Small intestine (tissue), 7 donors: Measurements from ENCODE around the gene HDGFL2. TPM values are rescaled to one million over a fixed set of nuclear protein-coding genes. Genes with fewer than 3 reads are reported as not detected.

Experiments
- DNase-seq, 2 donors: peaks; one replicate each; pipeline versions ENCODE4 v3.0.0 to v3.0.0-alpha.2; 2013
- FAIRE-seq: peaks from 2 replicates; lab custom pipeline; 2012; peaks lifted over from hg19 to GRCh38; lab: Jason Lieb, UNC
- H3K27ac ChIP-seq, 3 donors: one replicate each; pipeline ENCODE4 v1.5.1; 2013; ENCODE audit warnings: low read length in 2 of 3, mild to moderate bottlenecking in 2 of 3, control low read depth in 1 of 3, inconsistent platforms in 1 of 3, low read depth in 1 of 3, moderate library complexity in 1 of 3
- H3K27me3 ChIP-seq, 3 donors: one replicate each; pipeline ENCODE4 v1.6.1; 2013; ENCODE audit warnings: low read length in 3 of 3, inconsistent platforms in 1 of 3; ENCODE audit not compliant: control insufficient read depth in 3 of 3, insufficient read depth in 3 of 3
- H3K36me3 ChIP-seq, 3 donors: one replicate each; pipeline ENCODE4 v1.6.1; 2013; ENCODE audit warnings: low read length in 3 of 3, inconsistent platforms in 1 of 3, low read depth in 1 of 3, mild to moderate bottlenecking in 1 of 3, moderate library complexity in 1 of 3; ENCODE audit not compliant: control insufficient read depth in 3 of 3, insufficient read depth in 2 of 3
- H3K4me1 ChIP-seq, 3 donors: one replicate each; pipeline ENCODE4 v1.6.1; 2013; ENCODE audit warnings: low read length in 2 of 3, inconsistent platforms in 1 of 3, low read depth in 1 of 3, mild to moderate bottlenecking in 1 of 3, moderate library complexity in 1 of 3; ENCODE audit not compliant: control insufficient read depth in 3 of 3, insufficient read depth in 2 of 3
- H3K4me3 ChIP-seq, 3 donors: one replicate each; pipeline ENCODE4 v1.5.1; 2013; ENCODE audit warnings: low read length in 3 of 3, control low read depth in 1 of 3, inconsistent platforms in 1 of 3, low read depth in 1 of 3, mild to moderate bottlenecking in 1 of 3, moderate library complexity in 1 of 3
- H3K9me3 ChIP-seq, 2 donors: one replicate each; pipeline ENCODE4 v1.6.1; 2013; ENCODE audit warnings: low read depth in 1 of 2, low read length in 1 of 2; ENCODE audit not compliant: control insufficient read depth in 2 of 2, insufficient read depth in 1 of 2
- WGBS, 3 donors: extraction: QIAGEN DNeasy Blood & Tissue Kit; methylation state at CpG; one replicate each; pipeline ENCODE4 v1.1.7; 2013; 5-methylcytosine and 5-hydroxymethylcytosine counted together
- polyA plus RNA-seq, 4 donors: library from polyadenylated mRNA; stranded (reverse) in 3 of 4; unstranded in 1 of 4; fragments of 200-250 nt in 3 of 4; fragments of 120-200 nt in 1 of 4; gene quantifications; one replicate each; pipeline versions ENCODE4 v1.2.1 to v1.2.3, GENCODE V29; 2013
- donor health status: healthy with polysubstance abuse.
- donor health status: control.
- donor health status: control.
- donor health status: Bipolar disorder and iron deficiency.
- donor health status: healthy.

HDGFL2 gene
- polyA plus RNA-seq, 4 donors = 18.4 to 40.2 (median 28.5) TPM

DNA sequence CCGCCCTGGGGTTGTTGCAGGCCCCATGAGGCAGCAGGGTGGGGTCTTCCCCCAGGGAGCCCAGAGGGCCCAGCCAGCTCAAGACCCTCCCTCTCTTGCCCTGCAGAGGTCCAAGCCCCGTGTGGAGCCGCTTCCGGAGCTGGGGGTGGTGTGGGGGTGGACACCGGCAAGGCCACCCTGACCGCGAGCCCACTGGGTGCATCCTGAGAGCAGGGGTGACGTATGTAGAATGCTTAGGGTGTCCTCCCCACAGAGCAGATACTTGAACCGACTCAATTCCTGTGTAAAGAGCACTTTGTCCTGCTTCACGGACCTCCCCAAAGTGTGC, 29.3 kb upstream of the HDGFL2 start:
- FAIRE-seq (no peak), DNase-seq (no peak)
- WGBS, 3 donors = 85 to 89% (median 89%) methylated on average over 9 to 10 of the region's 10 CpGs
- no peaks in the 10 kb centered on the region for H3K9me3 ChIP-seq
- no peaks in the 10 kb centered on the region for H3K27me3 ChIP-seq
- H3K36me3 ChIP-seq = peaks cover 20 to 72% (median 20%) of the 10 kb centered on the region in 3 donors
- no peak overlapping the region for H3K4me3 ChIP-seq
- no peaks in the 10 kb centered on the region for H3K4me1 ChIP-seq
- H3K27ac ChIP-seq = no peak overlapping the region

DNA sequence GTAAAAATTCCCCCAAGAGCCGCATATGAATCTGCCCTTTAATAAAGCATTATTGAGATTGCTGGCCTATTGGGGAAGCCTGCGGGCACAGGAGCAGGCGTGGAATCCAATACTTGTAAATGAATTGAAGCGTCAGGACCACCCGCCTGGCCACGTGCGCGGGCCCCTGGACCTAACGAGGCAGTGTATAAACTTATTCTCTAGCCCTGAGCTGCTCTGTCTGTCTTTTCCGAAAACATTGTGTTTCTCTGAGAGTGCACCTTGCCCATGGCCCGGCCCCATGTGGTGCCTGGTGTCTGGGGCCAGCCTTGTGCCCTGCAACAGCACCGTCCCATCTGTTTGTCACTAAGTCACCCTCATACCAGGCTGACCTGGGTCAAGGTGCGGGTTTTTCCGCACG, 28.9 kb upstream of the HDGFL2 start:
- Histone ChIP-seq H3K4me3 (no peak overlapping the region), H3K9me3 (no peaks in the 10 kb centered on the region), H3K27ac (no peak overlapping the region), H3K36me3 (peaks cover 20 to 76% (median 22%) of the 10 kb centered on the region in 3 donors), H3K4me1 (no peaks in the 10 kb centered on the region), H3K27me3 (no peaks in the 10 kb centered on the region)
- WGBS, 3 donors = 90 to 95% (median 92%) methylated on average over 15 of the region's 15 CpGs
- FAIRE-seq (no peak), DNase-seq (no peak)

DNA sequence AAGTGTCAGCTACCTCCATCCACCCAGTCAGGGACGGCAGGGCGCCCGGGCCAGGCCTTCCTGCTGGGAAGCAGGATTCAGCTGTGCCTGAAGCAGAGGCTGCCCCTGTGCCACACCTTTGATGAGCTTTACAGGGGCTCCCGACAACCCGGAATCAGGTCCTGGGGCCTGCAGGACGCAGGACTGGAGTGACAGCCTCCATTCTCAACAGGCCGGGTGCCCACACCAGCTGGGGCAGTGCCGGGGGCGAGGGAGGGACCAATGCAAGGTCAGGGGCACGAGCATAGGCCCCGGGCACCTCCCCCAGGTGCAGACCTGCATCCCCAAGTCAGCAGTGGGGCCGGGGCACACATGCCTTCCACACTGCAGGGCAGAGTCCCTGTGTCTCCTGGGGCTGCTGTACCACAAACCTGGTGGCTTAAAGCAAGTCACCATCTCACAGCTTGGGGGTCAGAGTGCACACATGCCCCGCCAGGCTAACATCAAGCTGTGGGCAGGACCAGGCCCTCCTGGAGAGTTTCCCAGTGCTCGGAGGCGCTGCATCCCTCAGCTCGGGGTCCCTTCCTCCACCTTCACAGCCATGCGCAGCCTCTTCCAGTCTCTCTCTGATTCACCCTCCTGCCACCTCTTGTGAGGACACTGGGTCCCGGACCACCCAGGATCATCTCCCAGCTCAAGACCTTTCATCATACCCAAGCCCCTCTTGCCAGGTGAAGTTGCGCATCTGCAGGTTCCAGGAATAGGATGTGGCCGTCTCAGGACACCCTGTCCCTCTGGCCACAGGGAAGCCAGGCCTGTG, 27.9 kb upstream of the HDGFL2 start:
- 79 to 84% (median 79%) methylated on average over 20 of the region's 20 CpGs for WGBS, 3 donors
- DNase-seq (no peak), FAIRE-seq (no peak)
- Histone ChIP-seq H3K4me1 (no peaks in the 10 kb centered on the region), H3K36me3 (peaks cover 20 to 86% (median 22%) of the 10 kb centered on the region in 3 donors), H3K4me3 (no peak overlapping the region), H3K27ac (no peak overlapping the region), H3K9me3 (no peaks in the 10 kb centered on the region), H3K27me3 (no peaks in the 10 kb centered on the region)

DNA sequence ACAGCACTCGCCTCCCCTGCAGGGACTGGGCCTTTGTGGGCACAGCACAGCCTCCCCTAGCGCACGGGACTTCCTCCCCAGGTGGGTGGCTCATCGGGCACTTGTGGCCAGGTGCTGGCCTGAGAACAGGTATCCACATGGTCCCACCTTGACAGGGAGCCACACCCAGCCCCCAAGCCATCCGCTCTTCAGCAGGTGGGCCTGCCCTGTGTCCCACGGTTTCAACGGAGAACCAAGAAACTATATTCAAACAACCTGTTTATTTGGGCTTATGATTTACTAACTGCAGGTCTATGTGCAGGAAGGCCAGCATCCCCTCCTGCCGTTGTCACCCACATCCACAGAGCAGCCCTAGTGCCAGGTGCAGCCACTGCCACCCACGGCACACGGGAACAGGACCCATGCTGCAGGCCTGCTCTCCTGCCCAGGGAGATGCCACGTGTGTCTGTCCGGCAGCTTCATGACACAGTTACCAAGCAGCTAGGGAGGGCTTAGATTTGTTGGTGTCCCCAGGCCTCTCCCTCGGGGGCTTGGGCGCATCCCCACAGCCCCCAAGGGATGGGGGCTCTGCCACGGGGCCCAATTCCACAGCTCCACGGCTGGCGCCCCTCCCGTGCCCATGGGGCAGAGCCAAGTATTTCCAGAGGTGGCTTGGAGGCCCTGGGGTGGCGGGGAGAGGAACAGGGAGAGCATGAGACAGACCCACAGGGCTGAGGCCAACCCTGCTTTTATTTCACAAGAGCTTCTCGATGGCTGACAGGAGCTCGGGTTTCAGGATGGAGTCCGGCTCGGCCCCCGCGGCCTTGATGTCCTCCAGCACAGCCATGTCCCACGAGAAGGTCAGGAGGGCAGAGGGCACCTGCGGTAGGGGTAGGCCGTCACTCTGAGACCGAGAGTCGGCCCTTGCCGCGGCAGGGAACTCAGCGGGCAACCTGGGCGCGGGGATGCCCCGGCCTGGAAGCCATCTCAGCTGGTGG, 27.0 kb upstream of the HDGFL2 start:
- 81 to 84% (median 83%) methylated on average over 36 of the region's 36 CpGs for WGBS, 3 donors
- Histone ChIP-seq H3K4me3 (no peak overlapping the region), H3K27ac (no peak overlapping the region), H3K36me3 (peaks cover 21 to 89% (median 22%) of the 10 kb centered on the region in 3 donors), H3K4me1 (no peaks in the 10 kb centered on the region), H3K9me3 (no peaks in the 10 kb centered on the region), H3K27me3 (no peaks in the 10 kb centered on the region)
- DNase-seq (no peak), FAIRE-seq (no peak)

DNA sequence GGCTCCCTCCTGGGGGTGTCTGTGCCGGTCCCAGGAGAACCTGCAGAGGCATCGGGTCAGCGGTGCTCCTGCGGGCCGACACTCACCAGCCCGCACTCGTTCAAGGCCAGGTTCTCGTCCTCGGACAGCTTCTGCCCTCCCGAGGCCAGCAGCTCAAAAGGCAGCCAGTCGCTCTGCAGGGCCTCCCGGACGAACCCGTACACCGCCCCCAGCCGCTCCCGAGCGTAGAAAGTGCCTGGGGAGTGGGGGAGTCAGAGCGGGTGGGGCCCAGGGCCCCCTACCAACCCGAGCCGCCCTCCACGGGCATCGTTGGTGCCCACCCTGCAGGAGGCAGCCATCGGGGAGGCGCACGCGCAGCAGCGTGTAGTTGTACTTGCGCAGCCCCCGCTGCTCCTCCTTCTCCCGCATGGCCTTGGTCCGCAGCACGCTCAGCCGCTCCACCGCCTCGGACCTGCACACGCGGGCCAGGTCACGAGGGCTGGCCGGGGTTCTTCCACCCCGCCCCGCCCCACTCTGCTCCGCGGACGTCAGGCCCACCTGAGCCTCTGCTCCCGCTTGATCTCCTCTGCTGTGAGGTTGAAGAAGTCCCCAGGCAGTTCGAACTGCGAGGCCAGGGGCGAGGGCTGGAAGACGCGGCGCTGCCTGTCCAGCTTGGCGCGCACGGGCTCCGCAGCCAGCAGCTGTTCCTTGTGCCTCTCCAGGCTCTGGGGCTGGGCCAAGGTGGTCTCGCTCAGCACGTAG, 26.0 kb upstream of the HDGFL2 start:
- no peak for DNase-seq
- 92 to 96% (median 94%) methylated on average over 50 to 58 of the region's 58 CpGs for WGBS, 3 donors
- no peaks in the 10 kb centered on the region for H3K27me3 ChIP-seq

DNA sequence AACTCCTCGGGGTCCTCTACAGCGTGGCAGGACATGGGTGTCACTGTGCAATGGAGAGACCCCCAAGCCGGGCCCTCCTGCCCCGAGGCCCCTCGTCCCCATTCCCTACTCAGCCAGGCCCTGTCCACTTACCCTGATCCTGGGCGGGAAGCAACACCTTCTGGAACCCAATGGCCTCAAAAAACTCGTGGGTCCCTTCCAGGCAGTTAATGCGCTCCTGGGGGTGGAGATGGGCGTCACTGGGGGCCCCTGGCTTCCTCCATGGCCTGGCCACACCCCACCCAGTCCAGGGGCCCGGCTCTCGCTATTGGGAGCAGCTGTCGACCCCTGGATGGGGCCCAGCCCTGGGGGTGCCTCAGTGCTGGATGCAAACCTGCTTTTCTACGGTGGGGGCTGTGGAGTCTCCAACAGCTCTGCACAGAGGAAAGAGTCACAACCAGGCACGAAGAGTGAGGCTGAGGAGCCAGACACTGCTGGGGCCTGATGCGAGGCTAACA, 25.3 kb upstream of the HDGFL2 start:
- Histone ChIP-seq H3K9me3 (no peaks in the 10 kb centered on the region), H3K36me3 (peaks cover 21 to 98% (median 25%) of the 10 kb centered on the region in 3 donors), H3K27me3 (no peaks in the 10 kb centered on the region), H3K4me1 (no peaks in the 10 kb centered on the region), H3K27ac (no peak overlapping the region), H3K4me3 (no peak overlapping the region)
- no peak for FAIRE-seq
- DNase-seq = no peak
- WGBS, 3 donors = 78 to 82% (median 79%) methylated on average over 15 of the region's 15 CpGs

More for the DNA sequence above, 26.0 kb upstream of the HDGFL2 start:
- H3K4me1 ChIP-seq = no peaks in the 10 kb centered on the region
- no peak overlapping the region for H3K4me3 ChIP-seq
- no peaks in the 10 kb centered on the region for H3K9me3 ChIP-seq
- peaks cover 21 to 91% (median 25%) of the 10 kb centered on the region in 3 donors for H3K36me3 ChIP-seq
- no peak for FAIRE-seq
- no peak overlapping the region for H3K27ac ChIP-seq

DNA sequence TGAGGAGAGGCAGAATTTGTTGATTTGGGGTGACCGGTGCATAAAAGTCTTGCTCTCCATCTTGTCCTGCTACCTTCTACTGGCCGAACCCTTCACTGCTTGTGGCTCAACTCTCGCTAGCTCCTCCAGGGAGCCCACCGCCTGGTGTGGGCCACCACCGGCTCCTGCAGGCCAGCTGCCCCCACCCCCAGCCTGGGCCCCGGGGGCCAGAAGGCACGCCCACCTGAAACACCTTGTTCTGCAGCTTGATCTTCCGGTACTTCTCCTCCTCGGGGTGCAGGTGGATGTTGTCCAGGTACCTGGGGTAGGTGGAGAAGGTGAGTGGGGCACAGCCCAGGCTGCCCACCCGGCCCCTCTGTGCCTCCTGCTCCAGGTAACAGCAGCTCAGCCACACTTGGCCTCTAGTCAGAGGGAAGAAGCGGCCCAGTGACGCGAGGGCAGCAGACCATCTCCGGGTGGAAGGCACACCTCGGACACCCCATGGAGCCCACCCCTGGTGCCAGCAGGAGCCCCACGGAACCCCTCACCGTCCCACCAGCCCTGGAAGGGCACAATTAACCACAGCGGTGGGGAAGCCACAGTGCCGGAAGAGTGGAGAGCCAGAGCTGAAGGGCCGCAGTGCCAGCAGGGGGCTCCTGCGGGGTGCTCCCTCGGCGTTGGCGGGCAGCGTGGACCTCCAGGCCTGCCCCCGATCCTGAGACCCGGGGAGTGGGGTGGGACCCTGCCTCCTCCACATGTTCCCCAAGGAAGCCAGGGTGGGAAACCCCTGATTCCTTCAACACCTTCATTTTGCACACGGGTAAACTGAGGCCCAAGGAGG, 24.6 kb upstream of the HDGFL2 start:
- peaks cover 21 to 98% (median 28%) of the 10 kb centered on the region in 3 donors for H3K36me3 ChIP-seq
- H3K27ac ChIP-seq = no peak overlapping the region
- FAIRE-seq (no peak), DNase-seq (no peak)
- 87 to 92% (median 89%) methylated on average over 24 to 28 of the region's 28 CpGs for WGBS, 3 donors
- no peaks in the 10 kb centered on the region for H3K9me3 ChIP-seq
- no peaks in the 10 kb centered on the region for H3K27me3 ChIP-seq
- H3K4me3 ChIP-seq = no peak overlapping the region
- H3K4me1 ChIP-seq = no peaks in the 10 kb centered on the region
